Renal pelvis (tissue), 4 donors: ENCODE results near the gene PARD6G. TPM values are rescaled to one million over a fixed set of nuclear protein-coding genes. Genes with fewer than 3 reads are reported as not detected.
A peak's percentile ranks its signal among the peaks of the same experiment; 100 is the strongest.

Source experiments
- DNase-seq: peaks from one replicate; pipeline ENCODE4 v3.0.0-alpha.2; 2013
- polyA plus RNA-seq, 3 donors: library from polyadenylated mRNA; unstranded; fragments of 120-200 nt; gene quantifications; one replicate each; pipeline ENCODE4 v1.2.1, GENCODE V29; 2013; ENCODE audit not compliant: insufficient read length in 3 of 3

Gene PARD6G
- polyA plus RNA-seq, 3 donors = 30.7 to 32.2 (median 31.1) TPM

GRCh38 chr18:80115035-80115434 is 132.3 kb downstream of the PARD6G start:
- DNase-seq = no peak

GRCh38 chr18:80112624-80113248 is 134.6 kb downstream of the PARD6G start:
- DNase-seq = no peak

GRCh38 chr18:80109676-80110078 is 137.6 kb downstream of the PARD6G start:
- DNase-seq = no peak

- peak; percentile 88 for DNase-seq
Measured at GRCh38 chr18:80108739-80109675, 138.3 kb downstream of the PARD6G start, which contains the start of gene ADNP2. ADNP2 (plus strand) TSS chr18:80109262; CDS start chr18:80117543, 8,281 bp downstream.

GRCh38 chr18:80108121-80108536 is 139.2 kb downstream of the PARD6G start:
- no peak for DNase-seq

GRCh38 chr18:80107426-80107825 is 139.9 kb downstream of the PARD6G start:
- no peak for DNase-seq

Other genes starting within 250 kb of the PARD6G start
- gene RBFA, start 213.1 kb downstream of the PARD6G start, polyA plus RNA-seq = 10 to 100 TPM; 31.3 to 43.6 (median 40.4) TPM
- gene ADNP2, start 138.3 kb downstream of the PARD6G start, polyA plus RNA-seq = 10 to 100 TPM; 20.7 to 26.3 (median 26.1) TPM